Astrocyte (in vitro differentiated cells and primary cell): Measurements from ENCODE around the gene FIZ1. TPM values are rescaled to one million over a fixed set of nuclear protein-coding genes. Genes with fewer than 3 reads are reported as not detected.

Source experiments
- DNase-seq: peaks from one replicate; pipeline ENCODE4 v3.0.0-alpha.2; 2010; ENCODE audit warnings: low read depth
- FAIRE-seq: peaks from 2 replicates; lab custom pipeline; 2011; peaks lifted over from hg19 to GRCh38; lab: Jason Lieb, UNC
- H2AFZ ChIP-seq: 2 replicates; pipeline ENCODE4 v1.6.0; 2012; ENCODE audit warnings: low read depth, low read length, inconsistent platforms
- H3K27ac ChIP-seq: 2 replicates; pipeline ENCODE4 v1.5.1; 2011; ENCODE audit warnings: low read depth, low read length, inconsistent platforms
- H3K27me3 ChIP-seq: 2 replicates; pipeline ENCODE4 v1.6.0; 2011; ENCODE audit warnings: low read length, inconsistent platforms; ENCODE audit not compliant: insufficient read depth
- H3K36me3 ChIP-seq: 2 replicates; pipeline ENCODE4 v1.5.1; 2011; ENCODE audit warnings: low read length, inconsistent platforms; ENCODE audit not compliant: insufficient read depth
- H3K4me1 ChIP-seq: 2 replicates; pipeline ENCODE4 v1.5.1; 2011; ENCODE audit warnings: low read length, inconsistent platforms; ENCODE audit not compliant: insufficient read depth
- H3K4me2 ChIP-seq: 2 replicates; pipeline ENCODE4 v1.6.0; 2012; ENCODE audit warnings: low read length, inconsistent platforms
- H3K4me3 ChIP-seq: 2 replicates; pipeline ENCODE4 v1.5.1; 2011; ENCODE audit warnings: low read depth, mild to moderate bottlenecking, low read length, inconsistent platforms; ENCODE audit not compliant: insufficient read depth
- H3K79me2 ChIP-seq: 2 replicates; pipeline ENCODE4 v1.6.0; 2012; ENCODE audit warnings: mild to moderate bottlenecking, low read length, inconsistent platforms; ENCODE audit not compliant: insufficient read depth
- H3K9ac ChIP-seq: 2 replicates; pipeline ENCODE4 v1.6.0; 2012; ENCODE audit warnings: mild to moderate bottlenecking, low read length, inconsistent platforms
- H3K9me3 ChIP-seq: 2 replicates; pipeline ENCODE4 v1.5.1; 2012; ENCODE audit warnings: low read depth, mild to moderate bottlenecking, low read length, inconsistent platforms; ENCODE audit not compliant: insufficient read depth
- H4K20me1 ChIP-seq: 2 replicates; pipeline ENCODE4 v1.6.0; 2012; ENCODE audit warnings: low read length, inconsistent platforms; ENCODE audit not compliant: insufficient read depth
- H3K27ac Mint-ChIP-seq: one replicate; pipeline ENCODE4 v1.8.0; 2021; ENCODE audit warnings: mild to moderate bottlenecking, mixed read lengths; ENCODE audit not compliant: unreplicated experiment
- H3K27me3 Mint-ChIP-seq: one replicate; pipeline ENCODE4 v1.8.0; 2021; ENCODE audit warnings: low read depth, mixed read lengths; ENCODE audit not compliant: unreplicated experiment
- H3K36me3 Mint-ChIP-seq: one replicate; pipeline ENCODE4 v1.8.0; 2021; ENCODE audit warnings: low read depth, mixed read lengths; ENCODE audit not compliant: unreplicated experiment
- H3K4me1 Mint-ChIP-seq: one replicate; pipeline ENCODE4 v1.8.0; 2021; ENCODE audit warnings: low read depth, mixed read lengths; ENCODE audit not compliant: unreplicated experiment
- H3K4me3 Mint-ChIP-seq: one replicate; pipeline ENCODE4 v1.8.0; 2021; ENCODE audit warnings: mild to moderate bottlenecking, moderate library complexity, mixed read lengths; ENCODE audit not compliant: unreplicated experiment
- H3K9me3 Mint-ChIP-seq: one replicate; pipeline ENCODE4 v1.8.0; 2021; ENCODE audit warnings: mild to moderate bottlenecking, mixed read lengths; ENCODE audit not compliant: unreplicated experiment
- EZH2 ChIP-seq: IDR thresholded peaks from 2 replicates; pipeline ENCODE4 v1.6.1; 2012; ENCODE audit warnings: mild to moderate bottlenecking, low read length, inconsistent platforms; ENCODE audit not compliant: insufficient read depth
- total RNA-seq: library from RNA; stranded (reverse); gene quantifications from 2 replicates; pipeline ENCODE4 v1.2.1, GENCODE V29; 2021
- TF ChIP-seq, protein P1 (sequence below): IDR thresholded peaks from 2 replicates; pipeline ENCODE4 v1.5.1; 2011; ENCODE audit warnings: low read depth, mild to moderate bottlenecking, inconsistent platforms, low read length, moderate library complexity; ENCODE audit not compliant: insufficient read depth

Gene FIZ1
- total RNA-seq, 1 donor from 2014 or later: 14.5 TPM

DNA sequence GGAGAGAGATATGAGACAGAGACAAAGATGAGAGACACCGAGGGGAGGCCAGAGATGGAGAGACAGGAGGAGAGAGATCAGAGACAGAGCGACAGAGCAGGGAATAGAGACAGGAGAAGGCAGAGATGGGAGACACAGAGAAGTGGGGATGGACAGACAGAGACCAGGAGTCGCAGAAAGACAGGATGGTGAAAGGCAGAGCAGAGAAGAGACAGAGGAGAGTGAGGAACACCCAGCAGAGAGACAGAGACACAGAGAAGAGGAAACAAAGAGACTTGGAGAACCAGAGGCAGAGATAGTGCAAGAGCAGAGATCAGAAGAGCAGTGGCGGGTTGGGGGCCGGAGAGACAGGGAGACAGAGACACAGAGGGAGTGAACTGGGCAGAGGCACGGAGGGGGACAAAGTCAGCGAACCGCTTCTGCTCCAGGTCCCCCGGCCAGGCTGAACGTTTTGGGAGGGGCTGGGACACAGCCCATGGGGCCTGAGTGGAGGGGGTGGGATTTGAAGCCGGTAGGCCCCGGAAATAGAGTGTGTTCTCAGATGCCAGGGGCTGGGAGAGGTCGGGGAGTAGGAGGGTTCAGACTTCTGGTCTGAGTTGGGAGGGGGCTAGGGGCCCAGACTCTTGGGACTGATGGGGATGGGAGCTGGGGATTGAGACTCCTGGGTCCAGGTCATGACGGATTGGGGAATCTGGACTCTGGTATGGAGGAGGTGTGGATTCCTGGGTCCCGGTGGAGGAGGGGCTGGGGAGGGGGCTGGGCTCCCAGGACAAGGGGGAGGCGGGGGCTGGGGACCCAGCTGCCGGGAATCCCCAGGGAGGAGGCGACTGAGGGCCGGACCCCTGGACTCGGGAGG, 19.3 kb downstream of the FIZ1 start:
- DNase-seq: no peak
- TF ChIP-seq, protein P1, sequence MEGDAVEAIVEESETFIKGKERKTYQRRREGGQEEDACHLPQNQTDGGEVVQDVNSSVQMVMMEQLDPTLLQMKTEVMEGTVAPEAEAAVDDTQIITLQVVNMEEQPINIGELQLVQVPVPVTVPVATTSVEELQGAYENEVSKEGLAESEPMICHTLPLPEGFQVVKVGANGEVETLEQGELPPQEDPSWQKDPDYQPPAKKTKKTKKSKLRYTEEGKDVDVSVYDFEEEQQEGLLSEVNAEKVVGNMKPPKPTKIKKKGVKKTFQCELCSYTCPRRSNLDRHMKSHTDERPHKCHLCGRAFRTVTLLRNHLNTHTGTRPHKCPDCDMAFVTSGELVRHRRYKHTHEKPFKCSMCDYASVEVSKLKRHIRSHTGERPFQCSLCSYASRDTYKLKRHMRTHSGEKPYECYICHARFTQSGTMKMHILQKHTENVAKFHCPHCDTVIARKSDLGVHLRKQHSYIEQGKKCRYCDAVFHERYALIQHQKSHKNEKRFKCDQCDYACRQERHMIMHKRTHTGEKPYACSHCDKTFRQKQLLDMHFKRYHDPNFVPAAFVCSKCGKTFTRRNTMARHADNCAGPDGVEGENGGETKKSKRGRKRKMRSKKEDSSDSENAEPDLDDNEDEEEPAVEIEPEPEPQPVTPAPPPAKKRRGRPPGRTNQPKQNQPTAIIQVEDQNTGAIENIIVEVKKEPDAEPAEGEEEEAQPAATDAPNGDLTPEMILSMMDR: no peak
- TF ChIP-seq EZH2: no peak
- peak overlapping the region; percentile 63 for H2AFZ ChIP-seq
- no peaks in the 10 kb centered on the region for H3K9me3 Mint-ChIP-seq
- peak overlapping the region; percentile 90 for H3K27ac ChIP-seq
- peak overlapping the region; percentile 80 for H3K4me3 ChIP-seq
- peaks cover 14% of the 10 kb centered on the region for H3K36me3 Mint-ChIP-seq
- peaks cover 4% of the 10 kb centered on the region for H3K4me1 ChIP-seq
- no peaks in the 10 kb centered on the region for H3K27me3 ChIP-seq
- H4K20me1 ChIP-seq: peaks cover 12% of the 10 kb centered on the region
- peak overlapping the region; percentile 92 for H3K9ac ChIP-seq
- peaks cover 25% of the 10 kb centered on the region for H3K4me1 Mint-ChIP-seq
- peaks cover 5% of the 10 kb centered on the region for H3K36me3 ChIP-seq
- no peak for FAIRE-seq
- peaks cover 27% of the 10 kb centered on the region for H3K79me2 ChIP-seq
- H3K4me3 Mint-ChIP-seq: peak overlapping the region; percentile 96
- H3K9me3 ChIP-seq: no peaks in the 10 kb centered on the region
- no peaks in the 10 kb centered on the region for H3K27me3 Mint-ChIP-seq
- H3K27ac Mint-ChIP-seq: peak overlapping the region; percentile 82
- H3K4me2 ChIP-seq: peak overlapping the region; percentile 99

DNA sequence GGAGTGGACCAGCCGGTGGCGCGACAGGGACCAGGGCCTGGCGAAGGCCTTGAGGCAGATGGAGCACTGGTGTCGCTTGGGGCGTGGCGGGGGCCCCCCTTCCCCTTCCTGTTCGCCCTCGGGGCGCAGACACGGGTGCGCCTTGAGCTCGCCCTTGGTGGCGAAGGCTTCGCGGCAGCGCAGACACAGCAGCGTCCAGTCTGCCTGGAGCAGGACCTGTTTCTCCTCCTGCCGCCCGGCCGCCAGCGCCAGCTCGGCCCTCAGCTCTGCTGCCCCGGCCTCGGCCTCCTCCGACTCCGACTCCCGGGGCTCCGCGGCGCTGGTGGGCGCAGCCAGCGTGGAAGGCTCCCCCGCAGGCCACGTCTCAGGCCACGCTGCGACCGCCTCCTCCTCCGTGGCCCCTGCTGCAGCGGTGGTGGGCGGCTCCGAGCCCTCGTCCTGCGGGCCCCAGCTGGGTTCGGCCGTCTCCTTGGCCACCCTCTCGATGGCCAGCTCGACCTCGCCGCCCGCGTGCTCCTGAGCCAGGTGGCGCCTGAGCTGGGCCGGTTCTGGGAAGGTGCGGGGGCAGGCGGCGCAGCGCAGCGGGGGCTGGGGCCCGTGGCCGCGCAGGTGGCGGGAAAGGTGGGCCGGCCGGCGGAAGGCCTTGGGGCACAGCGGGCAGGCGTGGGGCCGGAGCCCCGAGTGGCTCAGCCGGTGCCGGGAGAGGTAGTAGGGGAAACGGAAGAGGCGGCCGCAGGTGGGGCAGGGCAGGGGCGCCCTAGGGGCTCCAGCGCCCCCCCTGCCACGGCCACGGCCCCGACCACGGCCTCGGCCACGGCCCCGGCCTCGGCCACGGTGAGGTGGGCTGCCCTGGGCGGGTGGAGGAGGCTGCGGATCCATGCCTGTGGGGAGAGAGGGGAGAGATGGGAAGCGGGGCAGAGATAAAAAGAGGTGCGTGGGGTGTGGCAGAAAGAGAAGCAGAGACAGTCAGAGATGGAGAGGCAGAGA, 20.3 kb downstream of the FIZ1 start:
- Histone ChIP-seq H3K4me2 (peak overlapping the region; percentile 99), H4K20me1 (peaks cover 12% of the 10 kb centered on the region), H3K9me3 (no peaks in the 10 kb centered on the region), H3K27me3 (no peaks in the 10 kb centered on the region), H3K79me2 (peaks cover 27% of the 10 kb centered on the region), H2AFZ (no peak overlapping the region), H3K4me1 (peaks cover 4% of the 10 kb centered on the region), H3K27ac (no peak overlapping the region), H3K9ac (peak overlapping the region; percentile 92), H3K36me3 (peaks cover 5% of the 10 kb centered on the region), H3K4me3 (peak overlapping the region; percentile 80)
- FAIRE-seq (no peak), DNase-seq (no peak)
- Mint-ChIP-seq H3K36me3 (peaks cover 14% of the 10 kb centered on the region), H3K27me3 (no peaks in the 10 kb centered on the region), H3K27ac (peak overlapping the region; percentile 82), H3K9me3 (no peaks in the 10 kb centered on the region), H3K4me3 (peak overlapping the region; percentile 96), H3K4me1 (peaks cover 25% of the 10 kb centered on the region)
- TF ChIP-seq, protein P1: no peak
- no peak for TF ChIP-seq EZH2
